ENCODE data around the gene ZBTB16.

DNA sequence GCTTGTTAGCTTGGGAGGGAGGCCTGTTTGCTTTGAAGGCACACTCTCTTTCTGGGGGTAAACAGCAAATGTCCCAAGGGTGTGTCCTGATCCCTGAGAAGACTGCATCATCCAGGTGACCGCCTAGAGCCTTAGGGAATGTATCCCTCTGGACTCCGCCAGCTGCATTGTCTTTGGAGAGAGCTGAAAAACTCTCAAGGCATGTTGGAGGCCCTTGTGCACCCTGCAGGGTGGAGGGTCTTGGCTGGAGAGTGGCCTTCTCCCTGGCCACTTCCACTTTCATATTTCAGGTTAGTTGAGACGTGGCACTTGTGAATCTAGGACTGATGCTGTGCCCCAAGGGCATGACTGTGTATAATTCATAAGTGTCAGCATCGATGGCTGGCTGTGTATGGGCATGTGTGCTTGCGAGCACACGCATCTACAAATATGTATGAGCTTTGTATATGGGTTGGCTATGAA is 70.6 kb downstream of the ZBTB16 start:
- TF ChIP-seq, protein P1, sequence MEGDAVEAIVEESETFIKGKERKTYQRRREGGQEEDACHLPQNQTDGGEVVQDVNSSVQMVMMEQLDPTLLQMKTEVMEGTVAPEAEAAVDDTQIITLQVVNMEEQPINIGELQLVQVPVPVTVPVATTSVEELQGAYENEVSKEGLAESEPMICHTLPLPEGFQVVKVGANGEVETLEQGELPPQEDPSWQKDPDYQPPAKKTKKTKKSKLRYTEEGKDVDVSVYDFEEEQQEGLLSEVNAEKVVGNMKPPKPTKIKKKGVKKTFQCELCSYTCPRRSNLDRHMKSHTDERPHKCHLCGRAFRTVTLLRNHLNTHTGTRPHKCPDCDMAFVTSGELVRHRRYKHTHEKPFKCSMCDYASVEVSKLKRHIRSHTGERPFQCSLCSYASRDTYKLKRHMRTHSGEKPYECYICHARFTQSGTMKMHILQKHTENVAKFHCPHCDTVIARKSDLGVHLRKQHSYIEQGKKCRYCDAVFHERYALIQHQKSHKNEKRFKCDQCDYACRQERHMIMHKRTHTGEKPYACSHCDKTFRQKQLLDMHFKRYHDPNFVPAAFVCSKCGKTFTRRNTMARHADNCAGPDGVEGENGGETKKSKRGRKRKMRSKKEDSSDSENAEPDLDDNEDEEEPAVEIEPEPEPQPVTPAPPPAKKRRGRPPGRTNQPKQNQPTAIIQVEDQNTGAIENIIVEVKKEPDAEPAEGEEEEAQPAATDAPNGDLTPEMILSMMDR (IDR thresholded peaks at IDR 0.05; ENCODE audit: low read length) = no peak
- TF ChIP-seq EZH2 (optimal IDR thresholded peaks at IDR 0.05; ENCODE audit: low read depth, low read length) = no peak

Data from MM.1S (cell line).